T-helper 1 cell treated with Interleukin-12 subunit alpha and Interleukin-12 subunit beta and Interleukin-4 antibody, amounts not matched to agents 30 μg/mL and 1 μg/mL, for 36 hours (primary cell): ENCODE results near the gene DENND2C.
"Not testable (repeated sequence)": the region's sequence is repeated elsewhere in the genome, so short reads cannot be mapped to it uniquely, and the experiment has no call there.

Experiments
- H3K27ac Mint-ChIP-seq: one replicate; pipeline ENCODE4 v1.8.0; 2021; ENCODE audit warnings: mild to moderate bottlenecking, mixed read lengths
- H3K27me3 Mint-ChIP-seq: one replicate; pipeline ENCODE4 v1.8.0; 2021; ENCODE audit warnings: low read depth, mixed read lengths
- H3K36me3 Mint-ChIP-seq: one replicate; pipeline ENCODE4 v1.8.0; 2021; ENCODE audit warnings: low read depth, mixed read lengths
- H3K4me1 Mint-ChIP-seq: one replicate; pipeline ENCODE4 v1.8.0; 2021; ENCODE audit warnings: low read depth, mixed read lengths
- H3K4me3 Mint-ChIP-seq: one replicate; pipeline ENCODE4 v1.8.0; 2021; ENCODE audit warnings: mild to moderate bottlenecking, moderate library complexity, mixed read lengths
- H3K9me3 Mint-ChIP-seq: one replicate; pipeline ENCODE4 v1.8.0; 2021; ENCODE audit warnings: mixed read lengths

Gene DENND2C

DNA sequence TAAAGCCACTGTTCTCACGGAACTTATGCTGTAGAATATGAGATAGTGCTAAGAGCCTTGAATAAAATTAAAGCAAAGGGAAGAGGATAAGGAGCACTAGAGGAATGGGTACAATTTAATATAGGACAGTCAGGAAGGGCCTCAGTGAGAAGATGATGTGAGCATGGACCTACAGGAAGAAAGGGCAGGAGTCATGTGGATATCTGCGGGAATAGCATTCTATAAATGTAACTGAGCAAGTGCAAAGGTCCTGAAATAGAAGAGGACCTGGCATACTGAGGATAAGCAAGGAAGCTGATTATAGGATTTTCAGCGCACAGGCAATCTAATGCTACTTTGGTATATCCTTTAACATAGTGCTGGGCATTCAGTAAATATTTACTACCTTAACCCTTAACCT, 75.8 kb downstream of the DENND2C start:
- H3K4me1 Mint-ChIP-seq: no peaks in the 10 kb centered on the region
- H3K36me3 Mint-ChIP-seq: no peaks in the 10 kb centered on the region
- no peak overlapping the region for H3K27ac Mint-ChIP-seq
- no peak overlapping the region for H3K4me3 Mint-ChIP-seq
- peaks cover 15% of the 10 kb centered on the region for H3K27me3 Mint-ChIP-seq
- H3K9me3 Mint-ChIP-seq: no peaks in the 10 kb centered on the region

GRCh38 chr1:114589122-114589521, 80.7 kb downstream of the DENND2C start:
- Mint-ChIP-seq H3K36me3 (no peaks in the 10 kb centered on the region), H3K27ac (no peak overlapping the region), H3K4me1 (no peaks in the 10 kb centered on the region), H3K27me3 (peaks cover 22% of the 10 kb centered on the region), H3K4me3 (no peak overlapping the region), H3K9me3 (no peaks in the 10 kb centered on the region)

DNA sequence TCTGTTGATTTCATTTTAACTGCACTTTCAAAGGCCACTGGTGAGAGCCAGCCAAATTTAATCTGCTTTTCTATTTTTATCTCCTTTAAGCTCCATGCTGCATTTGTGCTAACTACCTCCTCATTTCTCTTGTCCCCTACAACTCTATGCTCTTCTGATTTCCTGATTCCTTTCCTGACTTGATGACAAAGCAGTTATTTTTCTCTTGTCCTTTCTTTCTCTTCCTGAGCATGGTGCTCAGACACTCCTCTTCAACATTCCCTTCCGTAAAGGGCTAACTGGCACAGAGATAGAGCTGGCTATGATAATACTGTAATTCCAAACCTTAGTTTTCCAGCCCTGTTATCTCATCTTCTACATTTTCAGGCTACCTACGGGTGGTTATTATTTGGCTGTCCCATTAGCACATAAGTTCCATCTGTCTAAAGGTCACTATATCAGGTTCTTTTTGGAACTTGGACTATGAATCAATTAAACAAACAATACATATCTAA, 81.6 kb downstream of the DENND2C start:
- H3K4me1 Mint-ChIP-seq: no peaks in the 10 kb centered on the region
- H3K9me3 Mint-ChIP-seq: no peaks in the 10 kb centered on the region
- H3K4me3 Mint-ChIP-seq: no peak overlapping the region
- no peak overlapping the region for H3K27ac Mint-ChIP-seq
- peaks cover 20% of the 10 kb centered on the region for H3K27me3 Mint-ChIP-seq
- H3K36me3 Mint-ChIP-seq: no peaks in the 10 kb centered on the region

- H3K4me3 Mint-ChIP-seq: no peak overlapping the region
- peaks cover 4% of the 10 kb centered on the region for H3K36me3 Mint-ChIP-seq
- peaks cover 13% of the 10 kb centered on the region for H3K27me3 Mint-ChIP-seq
- H3K9me3 Mint-ChIP-seq: peaks cover 5% of the 10 kb centered on the region
- peaks cover 2% of the 10 kb centered on the region for H3K4me1 Mint-ChIP-seq
- H3K27ac Mint-ChIP-seq: no peak overlapping the region
Observed at GRCh38 chr1:114587203-114587991, 82.5 kb downstream of the DENND2C start.

- Mint-ChIP-seq H3K27ac (no peak overlapping the region), H3K4me1 (peaks cover 9% of the 10 kb centered on the region), H3K27me3 (peaks cover 13% of the 10 kb centered on the region), H3K4me3 (no peak overlapping the region), H3K36me3 (peaks cover 12% of the 10 kb centered on the region), H3K9me3 (peaks cover 13% of the 10 kb centered on the region)
Observed at GRCh38 chr1:114586513-114587047, 83.3 kb downstream of the DENND2C start.

- Mint-ChIP-seq H3K4me1 (peaks cover 11% of the 10 kb centered on the region), H3K36me3 (peaks cover 13% of the 10 kb centered on the region), H3K4me3 (no peak overlapping the region), H3K9me3 (peaks cover 13% of the 10 kb centered on the region), H3K27ac (no peak overlapping the region), H3K27me3 (peaks cover 13% of the 10 kb centered on the region)
Observed at GRCh38 chr1:114585231-114585630, 84.6 kb downstream of the DENND2C start.

- Mint-ChIP-seq H3K36me3 (peaks cover 25% of the 10 kb centered on the region), H3K9me3 (peaks cover 13% of the 10 kb centered on the region), H3K27me3 (peaks cover 4% of the 10 kb centered on the region), H3K4me3 (peak within 1 kb of the TSS; percentile 94), H3K27ac (peak within 1 kb of the TSS; percentile 98), H3K4me1 (peaks cover 15% of the 10 kb centered on the region)
Observed at GRCh38 chr1:114581335-114582287, 88.2 kb downstream of the DENND2C start, which contains the start of gene BCAS2. Gene BCAS2, minus strand, starts transcription at chr1:114581615. Its CDS starts 24 bp downstream, at chr1:114581591.

DNA sequence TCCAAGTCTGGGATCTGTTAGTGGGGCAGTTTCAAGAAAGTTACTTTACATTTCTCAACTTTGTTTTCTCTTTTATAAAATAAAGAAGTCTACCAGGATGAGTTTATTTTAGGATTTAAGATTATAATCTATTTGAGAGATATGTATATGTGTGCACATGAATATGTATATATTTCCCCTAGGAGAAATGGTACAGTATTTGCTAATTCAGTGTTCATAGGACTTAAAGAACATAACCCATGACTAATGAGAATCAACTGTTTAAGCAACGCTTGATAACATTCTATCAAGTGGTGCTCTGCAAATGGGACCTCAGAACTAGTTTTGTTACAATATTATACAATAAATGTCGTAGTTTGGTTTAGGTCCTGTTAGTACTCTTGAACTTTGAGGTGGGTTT, 95.5 kb downstream of the DENND2C start:
- Mint-ChIP-seq H3K4me3 (no peak overlapping the region), H3K36me3 (peaks cover 38% of the 10 kb centered on the region), H3K27ac (no peak overlapping the region), H3K27me3 (no peaks in the 10 kb centered on the region), H3K9me3 (no peaks in the 10 kb centered on the region), H3K4me1 (peaks cover 4% of the 10 kb centered on the region)

DNA sequence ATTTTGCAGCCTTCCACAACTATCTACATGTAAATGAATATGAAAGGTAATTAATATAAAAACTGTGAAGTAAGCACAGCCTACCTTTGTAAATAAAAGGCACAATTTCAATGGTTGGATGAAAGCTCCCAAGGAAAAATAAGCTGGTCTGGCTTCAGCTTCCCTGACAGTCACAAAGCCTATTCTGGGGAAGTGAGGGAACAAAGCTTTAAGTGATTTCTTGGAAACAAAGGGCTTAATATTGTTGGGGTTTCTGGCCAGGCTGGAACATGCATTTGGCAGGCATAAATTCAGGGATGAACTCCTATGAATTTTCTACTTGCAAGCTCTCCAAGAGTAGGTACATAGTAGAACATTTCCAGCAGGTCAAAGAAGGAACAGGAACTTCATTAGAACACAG, 105.7 kb downstream of the DENND2C start:
- Mint-ChIP-seq H3K4me1 (no peaks in the 10 kb centered on the region), H3K4me3 (no peak overlapping the region), H3K36me3 (peaks cover 36% of the 10 kb centered on the region), H3K9me3 (no peaks in the 10 kb centered on the region), H3K27ac (no peak overlapping the region), H3K27me3 (no peaks in the 10 kb centered on the region)

GRCh38 chr1:114562978-114563510, 106.8 kb downstream of the DENND2C start:
- H3K9me3 Mint-ChIP-seq, H3K27me3 Mint-ChIP-seq, H3K4me1 Mint-ChIP-seq, H3K27ac Mint-ChIP-seq, H3K4me3 Mint-ChIP-seq: not testable (repeated sequence)
- H3K36me3 Mint-ChIP-seq: peaks cover 31% of the 10 kb centered on the region

- Mint-ChIP-seq H3K27me3 (no peaks in the 10 kb centered on the region), H3K27ac (no peak overlapping the region), H3K4me1 (no peaks in the 10 kb centered on the region), H3K36me3 (peaks cover 18% of the 10 kb centered on the region), H3K4me3 (no peak overlapping the region), H3K9me3 (no peaks in the 10 kb centered on the region)
Observed at GRCh38 chr1:114561333-114561732, 108.5 kb downstream of the DENND2C start.

DNA sequence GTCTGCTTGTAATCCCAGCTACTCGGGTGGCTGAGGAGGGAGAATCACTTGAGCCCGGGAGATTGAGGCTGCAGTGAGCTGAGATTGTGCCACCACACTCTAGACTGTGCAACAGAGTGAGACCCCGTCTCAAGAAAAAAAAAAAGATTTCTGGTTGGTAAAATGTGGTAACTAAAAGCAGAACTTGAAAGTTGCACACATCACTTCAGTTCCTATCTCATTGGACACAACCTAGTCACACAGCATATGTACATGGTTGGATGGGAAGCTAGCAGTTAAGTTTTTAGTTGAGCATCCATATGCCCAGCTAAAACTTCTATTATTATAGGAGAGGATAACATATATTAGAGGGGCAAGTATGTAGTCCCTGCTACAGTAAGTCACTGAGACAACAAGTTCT, 110.5 kb downstream of the DENND2C start:
- peaks cover 2% of the 10 kb centered on the region for H3K36me3 Mint-ChIP-seq
- H3K27me3 Mint-ChIP-seq: no peaks in the 10 kb centered on the region
- H3K4me1 Mint-ChIP-seq: no peaks in the 10 kb centered on the region
- H3K27ac Mint-ChIP-seq: no peak overlapping the region
- no peak overlapping the region for H3K4me3 Mint-ChIP-seq
- H3K9me3 Mint-ChIP-seq: no peaks in the 10 kb centered on the region

- no peaks in the 10 kb centered on the region for H3K9me3 Mint-ChIP-seq
- H3K36me3 Mint-ChIP-seq: peaks cover 2% of the 10 kb centered on the region
- H3K27ac Mint-ChIP-seq: no peak overlapping the region
- no peak overlapping the region for H3K4me3 Mint-ChIP-seq
- no peaks in the 10 kb centered on the region for H3K4me1 Mint-ChIP-seq
- H3K27me3 Mint-ChIP-seq: no peaks in the 10 kb centered on the region
Observed at GRCh38 chr1:114558544-114558943, 111.3 kb downstream of the DENND2C start.

DNA sequence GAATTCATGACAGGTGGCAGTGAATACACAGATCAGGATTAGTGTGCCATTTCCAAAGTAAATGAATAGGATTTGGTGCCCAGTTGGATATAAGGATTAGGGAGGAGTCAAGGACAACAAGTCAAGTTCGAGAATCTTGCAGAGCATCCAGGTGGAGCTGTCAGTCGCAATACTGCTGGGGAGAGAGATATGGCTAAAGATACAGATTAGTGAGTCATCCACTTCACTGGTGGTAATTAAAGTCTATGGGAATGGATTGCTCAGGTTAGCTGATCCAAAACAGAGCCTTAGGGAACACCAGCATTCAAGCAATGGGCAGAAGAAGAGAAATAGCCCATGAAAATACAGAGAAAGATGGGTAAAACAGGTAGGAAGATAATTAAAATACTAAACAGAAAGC, 115.3 kb downstream of the DENND2C start:
- no peak overlapping the region for H3K27ac Mint-ChIP-seq

More for the DNA sequence above, 115.3 kb downstream of the DENND2C start:
- Mint-ChIP-seq H3K36me3 (no peaks in the 10 kb centered on the region), H3K4me3 (no peak overlapping the region), H3K27me3 (no peaks in the 10 kb centered on the region), H3K9me3 (no peaks in the 10 kb centered on the region), H3K4me1 (no peaks in the 10 kb centered on the region)
